ENCODE measurements around the gene MESP1. TPM values are rescaled to one million over a fixed set of nuclear protein-coding genes. Genes with fewer than 3 reads are reported as not detected.

Gene MESP1
- total and polyA plus RNA-seq, 2 of the 4 experiments (the other 2 are of a cell fraction) = under 0.01 to 0.10 TPM

DNA sequence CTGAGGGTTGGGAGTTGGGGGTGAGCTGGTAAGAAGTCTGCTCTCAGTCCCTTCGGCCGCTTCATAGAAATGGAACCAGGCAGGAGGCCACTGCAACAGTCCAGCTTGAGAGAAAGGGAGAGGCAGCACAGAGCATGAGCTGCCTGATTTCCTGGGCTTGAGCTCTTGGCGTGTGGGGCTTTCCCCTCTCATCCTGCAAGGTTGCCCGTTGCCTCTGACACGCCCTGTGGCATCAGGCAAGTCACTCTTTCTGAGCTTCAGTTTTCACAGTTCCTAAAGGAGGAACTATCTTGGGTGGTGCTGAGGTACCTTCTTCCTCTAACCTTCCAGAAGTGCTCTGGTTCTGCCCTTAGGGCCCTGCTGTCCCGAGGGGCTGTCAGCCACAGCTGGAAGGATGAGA, 30.0 kb upstream of the MESP1 start:
- Histone ChIP-seq H3K18ac (ENCODE audit: low read depth, low read length) (no peak overlapping the region), H2BK20ac (ENCODE audit: low read depth, low read length) (no peak overlapping the region; the same call in 1 of the 2 replicates), H4K91ac (ENCODE audit: insufficient read depth, low read depth, low read length) (no peak overlapping the region; the same call in 1 of the 2 replicates), H4K20me1 (ENCODE audit: insufficient read depth, low read length) (no peaks in the 10 kb centered on the region), H2BK5ac (ENCODE audit: low read depth, low read length, poor library complexity, severe bottlenecking) (no peak overlapping the region), H4K8ac (ENCODE audit: low read depth in 2 of 2, low read length in 2 of 2) (no peak overlapping the region), H3K79me1 (ENCODE audit: low read depth in 1 of 2, low read length in 2 of 2) (no peaks in the 10 kb centered on the region), H3K9me3 (ENCODE audit: control insufficient read depth, insufficient read depth, low read length) (no peaks in the 10 kb centered on the region), H3K23ac (ENCODE audit: low read depth, low read length) (no peak overlapping the region), H3K9me1 (ENCODE audit: insufficient read depth, low read length) (no peaks in the 10 kb centered on the region; the same call in 1 of the 2 replicates), H2AK9ac (replicated peaks; ENCODE audit: low read depth, low read length, poor library complexity) (peak overlapping the region; percentile 83), H2AK5ac (ENCODE audit: low read depth, low read length) (peak overlapping the region; percentile 34), H3K36me3 (ENCODE audit: control insufficient read depth, insufficient read depth, low read length) (peaks cover 4% of the 10 kb centered on the region; the same call in 1 of the 2 replicates), H3K9ac (ENCODE audit: low read depth, low read length) (no peak overlapping the region), H3K27me3 (ENCODE audit: control insufficient read depth, insufficient read depth, low read length) (no peaks in the 10 kb centered on the region), H2BK15ac (ENCODE audit: low read depth, low read length) (0 out of 3 replicates have a peak overlapping the region, but pooled peaks have one; percentile 3), H4K5ac (ENCODE audit: low read depth, low read length) (no peak overlapping the region), H2AFZ (replicated peaks; ENCODE audit: low read length, poor library complexity) (no peak overlapping the region), H3K4ac (ENCODE audit: low read depth, low read length) (peak overlapping the region; percentile 10; the same call in 1 of the 2 replicates), H3K14ac (replicated peaks; ENCODE audit: low read depth, low read length) (0 out of 2 replicates have a peak overlapping the region, but pooled peaks have one; percentile 43), H3K4me1 (ENCODE audit: control insufficient read depth, insufficient read depth, low read length) (peaks cover 13% of the 10 kb centered on the region), H3K4me3 (ENCODE audit: insufficient read depth, low read depth, low read length) (no peak overlapping the region), H3K56ac (ENCODE audit: extremely low read depth, insufficient read depth, low read length) (no peak overlapping the region), H3K27ac (ENCODE audit: insufficient read depth, low read length) (no peak overlapping the region), H3K4me2 (ENCODE audit: low read depth, low read length) (no peak overlapping the region), H2BK120ac (ENCODE audit: low read depth, low read length) (peak overlapping the region; percentile 44)
- in situ Hi-C loops (cut with MboI; ENCODE audit: low sequenced_read_pairs) = no loop called here
- TF ChIP-seq CHD1 (IDR thresholded peaks at IDR 0.05; ENCODE audit: low read depth, low read length) (no peak), BHLHE40 (IDR thresholded peaks at IDR 0.05; ENCODE audit: low read depth, low read length) (no peak)
- CTCF ChIA-PET = interaction anchor here (1.0 kb wide), 1 partner anchor 20 kb away, joined by 5 read pairs; no protein-coding TSS in a partner anchor
- no peak for ATAC-seq (ENCODE audit: low read depth)
- no CpG with 5 or more reads among the region's 6 CpGs for WGBS, 2 experiments (ENCODE audit: extremely low coverage in 2 of 2, insufficient read length in 1 of 2)
- no TSS peak for BruUV-seq (replicated peaks)
- no peak for DNase-seq
- intact Hi-C loops (cut with micrococcal nuclease) = no loop called here
- dilution Hi-C loops (cut with HindIII; ENCODE audit: low sequenced_read_pairs, unreplicated experiment) = no loop called here
- POLR2A ChIA-PET (ENCODE audit: unreplicated experiment) = no interaction called here
